Stimulated activated CD4-positive, alpha-beta T cell treated with anti-CD3 and anti-CD28 coated beads, Interleukin-1b, Interleukin-23, amount 100 ng/mL, for 24 hours (primary cell): ENCODE results near the gene SMYD2.

Experiments used
- DNase-seq, 4 experiments: peaks; one replicate each; pipeline ENCODE4 v3.0.0-alpha.2; 2020; ENCODE audit warnings: low read depth in 4 of 4, low spot score in 1 of 4

The SMYD2 gene

DNA sequence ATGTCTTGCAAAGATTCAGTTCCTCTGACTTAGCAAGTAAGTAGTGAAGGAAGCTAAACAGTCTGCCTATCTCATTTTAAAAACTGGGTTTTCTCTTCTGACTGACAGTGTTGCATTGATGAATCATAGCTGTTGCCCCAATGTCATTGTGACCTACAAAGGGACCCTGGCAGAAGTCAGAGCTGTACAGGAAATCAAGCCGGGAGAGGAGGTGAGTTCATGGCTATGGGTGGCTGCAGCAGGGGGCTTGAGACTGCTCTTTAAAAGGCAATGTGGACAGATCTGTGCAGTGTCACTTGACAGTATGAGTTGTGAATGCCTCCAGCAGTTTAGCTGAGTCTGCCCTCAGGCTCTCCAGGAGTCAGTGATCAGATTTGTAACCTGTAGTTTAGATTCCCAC is 46.6 kb downstream of the SMYD2 start:
- DNase-seq: no peak

DNA sequence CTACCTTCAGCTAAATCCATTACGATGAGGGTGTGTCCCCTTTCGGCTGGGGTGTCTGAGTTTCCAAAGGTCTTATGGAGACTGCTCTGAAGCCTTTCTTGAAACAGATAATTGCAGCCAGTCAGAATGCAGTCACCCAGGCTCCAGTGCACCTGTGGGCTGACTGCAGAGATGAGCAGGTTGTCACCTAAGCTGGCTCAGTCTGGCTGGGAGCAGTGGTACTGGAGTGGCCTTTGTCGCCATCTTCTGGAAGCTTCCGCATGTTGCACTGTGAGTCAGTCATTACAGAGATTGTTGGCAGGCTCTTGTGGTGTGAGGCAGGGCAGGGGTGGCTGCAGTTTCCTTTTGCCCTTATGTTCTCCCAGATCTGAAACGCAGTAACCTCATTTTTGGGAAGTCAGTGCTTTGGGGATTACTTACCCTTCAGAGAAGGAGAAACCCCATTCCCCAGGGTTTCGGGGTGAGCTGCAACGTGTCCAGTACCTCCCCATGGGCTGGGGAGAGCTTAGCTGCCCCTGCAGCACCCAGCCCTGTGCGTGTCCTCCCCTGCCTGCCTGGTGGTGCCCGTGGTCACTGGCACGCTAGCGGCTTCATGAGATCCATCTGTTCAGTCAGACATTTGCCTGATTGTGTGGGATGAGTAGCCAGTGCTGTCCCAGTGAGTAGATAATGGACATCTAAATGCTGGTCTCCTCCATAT is 48.0 kb downstream of the SMYD2 start:
- peak; percentile 47 to 61 (median 56) for DNase-seq

DNA sequence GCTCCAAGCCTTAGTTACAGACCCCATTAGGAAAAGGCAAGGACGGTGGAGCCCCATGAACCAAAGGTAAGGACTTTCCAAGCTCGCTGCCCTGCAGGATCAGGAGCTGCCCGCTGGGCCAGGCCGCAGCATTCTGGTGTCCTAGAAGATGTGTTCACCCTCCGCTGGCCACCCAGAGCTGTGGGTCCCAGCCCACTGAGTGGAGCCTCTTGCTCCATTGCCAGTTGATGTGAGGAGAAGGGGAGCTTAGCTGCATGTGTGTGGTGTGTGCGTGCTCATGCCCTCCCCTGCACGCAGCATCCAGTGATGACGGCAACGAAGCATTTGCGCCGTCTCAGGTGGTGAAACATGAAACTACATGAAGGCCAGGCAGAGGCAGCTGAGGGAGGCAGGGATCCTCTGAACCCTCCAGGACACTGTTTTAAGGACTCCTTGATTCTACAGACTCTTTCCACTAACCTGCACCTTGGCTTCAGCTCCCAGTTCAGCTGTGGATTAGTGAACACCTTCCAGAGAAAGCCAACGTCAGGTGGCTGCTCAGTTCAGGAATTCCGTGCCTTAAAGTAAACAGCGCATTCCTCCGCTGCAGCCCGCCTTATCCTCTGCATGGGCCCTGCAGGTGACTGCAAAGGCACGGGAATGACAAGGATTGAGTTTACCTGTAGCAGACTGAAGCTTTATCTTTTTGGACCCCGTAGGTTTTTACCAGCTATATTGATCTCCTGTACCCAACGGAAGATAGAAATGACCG is 48.7 kb downstream of the SMYD2 start:
- no peak for DNase-seq

DNA sequence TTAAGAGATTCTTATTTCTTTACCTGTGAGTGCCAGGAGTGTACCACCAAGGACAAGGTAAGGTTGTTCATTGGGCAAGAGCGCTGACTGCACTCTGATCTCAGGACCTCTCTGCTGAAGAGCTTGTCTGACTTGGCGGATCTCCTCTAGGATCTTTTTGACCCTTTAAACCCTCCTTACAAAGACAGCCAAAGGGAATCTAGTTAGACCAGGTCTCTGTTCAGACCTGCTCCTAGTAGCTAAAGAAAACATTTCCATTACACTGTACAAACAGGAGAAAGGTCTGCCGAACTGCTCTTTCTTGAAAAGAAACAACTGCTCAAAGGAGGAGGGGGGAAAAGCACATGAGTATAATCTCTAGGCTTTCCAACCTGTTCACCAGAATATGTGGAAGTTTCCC is 49.3 kb downstream of the SMYD2 start:
- no peak for DNase-seq

DNA sequence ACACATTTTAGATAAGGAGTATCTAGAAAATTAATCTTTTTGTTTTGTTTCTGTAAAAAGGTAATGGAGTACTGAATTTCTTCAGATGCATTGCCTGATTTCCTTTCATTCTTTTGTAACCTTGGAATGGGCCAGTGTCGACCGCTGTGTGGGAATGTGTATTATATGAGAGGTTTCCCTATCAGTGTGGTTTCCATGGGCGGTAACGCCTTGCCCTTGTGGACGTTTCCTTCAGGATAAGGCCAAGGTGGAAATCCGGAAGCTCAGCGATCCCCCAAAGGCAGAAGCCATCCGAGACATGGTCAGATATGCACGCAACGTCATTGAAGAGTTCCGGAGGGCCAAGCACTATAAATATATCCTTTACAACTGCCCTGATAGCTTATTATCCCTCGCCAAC is 49.8 kb downstream of the SMYD2 start:
- DNase-seq: no peak

DNA sequence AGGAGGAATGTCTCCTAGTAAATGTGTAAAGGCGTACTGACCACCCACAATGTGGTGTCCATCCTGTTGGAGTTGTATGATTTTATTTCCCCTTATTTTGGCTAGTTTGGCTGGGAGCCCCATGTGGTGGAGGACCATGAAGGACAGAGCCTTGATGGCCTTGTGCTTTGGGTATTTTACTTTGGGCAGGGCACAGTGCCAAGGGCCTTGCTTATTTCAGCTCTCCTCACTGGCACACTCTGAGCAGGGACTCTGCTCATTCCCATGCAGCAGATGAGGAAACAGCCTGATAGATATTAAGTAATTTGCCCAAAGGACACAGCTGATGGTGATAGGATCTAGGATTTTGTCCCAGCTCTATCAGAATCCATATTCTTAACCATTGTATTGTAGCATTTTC is 50.2 kb downstream of the SMYD2 start:
- DNase-seq: no peak

DNA sequence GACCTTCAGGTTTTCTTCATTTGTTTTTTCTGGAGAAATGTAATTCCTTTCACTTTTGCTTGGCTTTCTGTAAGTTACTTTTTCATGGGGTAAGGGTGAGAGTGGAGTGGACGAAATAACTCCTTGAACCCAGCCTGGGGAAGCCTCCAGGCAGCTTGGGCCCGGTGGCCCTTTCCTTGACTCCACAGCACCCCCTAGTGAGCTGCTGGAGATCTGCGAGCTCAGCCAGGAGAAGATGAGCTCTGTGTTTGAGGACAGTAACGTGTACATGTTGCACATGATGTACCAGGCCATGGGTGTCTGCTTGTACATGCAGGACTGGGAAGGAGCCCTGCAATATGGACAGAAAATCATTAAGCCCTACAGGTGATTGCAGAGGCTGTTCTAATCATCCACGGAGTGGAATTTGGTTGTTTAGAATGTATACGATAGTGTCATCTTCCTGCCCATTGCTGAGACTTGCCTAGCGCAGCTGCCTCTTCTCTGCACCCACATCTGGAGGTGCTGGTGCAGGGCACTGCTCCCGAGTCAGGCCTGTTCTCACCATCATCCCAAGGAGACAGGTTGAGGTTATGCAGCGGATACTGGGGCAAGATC is 51.0 kb downstream of the SMYD2 start:
- DNase-seq: peak; percentile 21 to 58 (median 32)

DNA sequence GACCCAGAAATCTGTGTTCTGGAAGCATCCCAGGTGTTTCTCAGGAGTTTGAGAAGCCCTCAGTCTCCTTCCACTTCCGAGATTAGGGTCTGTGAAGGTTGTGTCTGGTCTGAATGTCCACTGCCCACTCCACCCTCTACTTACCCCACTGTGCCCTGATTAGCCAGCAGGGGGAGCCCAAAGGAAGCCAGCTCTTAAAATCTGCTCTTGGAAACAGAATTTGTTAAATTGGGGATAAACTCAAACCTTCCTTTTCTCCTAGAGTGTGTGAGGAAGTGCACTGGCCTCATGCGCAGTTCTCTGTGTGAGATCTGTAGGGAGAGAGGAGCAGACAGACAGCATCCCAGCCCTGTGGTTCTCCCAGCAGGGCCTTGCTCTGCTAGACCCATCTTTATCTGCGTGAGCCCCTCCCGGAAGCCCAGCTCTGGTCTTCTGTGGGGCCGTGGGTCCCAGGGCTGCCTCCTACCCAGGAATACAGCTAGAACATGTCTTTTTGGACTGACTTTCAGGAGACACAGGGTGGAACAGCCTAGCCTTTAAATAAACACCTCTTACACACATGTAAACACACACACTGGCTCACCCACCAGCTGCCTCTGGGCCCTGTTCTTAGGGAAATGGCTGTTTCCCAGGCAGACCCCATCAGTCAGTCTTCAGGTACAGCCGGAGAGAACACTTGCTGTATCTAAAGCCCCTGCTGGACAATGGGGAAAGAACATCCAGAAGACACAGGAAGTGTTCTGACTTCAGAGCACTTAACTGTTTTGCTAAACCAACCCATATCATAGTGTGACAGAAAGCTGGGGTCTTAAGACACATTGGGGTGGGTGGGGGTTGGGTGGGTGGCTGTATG is 52.2 kb downstream of the SMYD2 start:
- DNase-seq: peak in 3 of 4 experiments; percentile 6 to 11 (median 8)

DNA sequence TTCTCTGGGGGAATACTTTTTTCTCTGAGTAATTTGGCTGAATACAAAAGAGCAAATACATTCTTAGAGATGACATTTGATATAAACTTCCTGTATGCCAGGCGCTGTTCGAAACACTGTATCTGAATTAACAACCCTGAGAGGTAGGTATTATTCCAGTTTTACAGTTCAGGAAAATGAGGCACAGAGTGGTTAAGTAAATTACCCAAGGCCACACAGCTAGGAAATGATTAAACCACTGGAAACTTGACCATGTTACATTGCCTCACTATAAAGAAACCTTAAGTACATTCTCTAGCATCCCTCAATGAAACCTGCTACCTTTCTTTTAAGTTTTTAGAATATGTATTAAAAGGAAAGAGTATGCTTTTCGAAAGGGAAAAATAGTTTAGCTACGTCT is 54.6 kb downstream of the SMYD2 start:
- no peak for DNase-seq

DNA sequence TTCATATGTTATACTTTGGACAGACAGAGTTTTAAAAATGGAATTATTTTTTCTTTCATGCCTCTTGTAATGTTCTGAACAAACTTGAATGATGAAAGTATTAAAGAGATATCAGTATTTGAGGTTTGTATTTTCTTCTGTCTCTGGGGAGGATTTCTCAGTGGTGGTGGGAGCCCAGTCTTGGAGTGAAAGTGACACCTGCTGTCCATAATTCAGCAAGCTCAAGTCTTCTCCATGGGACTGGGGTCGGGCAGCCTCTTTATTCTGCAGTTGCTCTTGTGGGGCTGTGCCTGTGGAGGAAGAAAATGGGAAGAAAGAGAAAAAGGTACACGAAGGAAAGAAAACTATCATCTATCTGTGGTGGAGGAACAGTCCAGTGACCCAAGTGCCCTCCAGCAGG is 56.1 kb downstream of the SMYD2 start:
- no peak for DNase-seq

DNA sequence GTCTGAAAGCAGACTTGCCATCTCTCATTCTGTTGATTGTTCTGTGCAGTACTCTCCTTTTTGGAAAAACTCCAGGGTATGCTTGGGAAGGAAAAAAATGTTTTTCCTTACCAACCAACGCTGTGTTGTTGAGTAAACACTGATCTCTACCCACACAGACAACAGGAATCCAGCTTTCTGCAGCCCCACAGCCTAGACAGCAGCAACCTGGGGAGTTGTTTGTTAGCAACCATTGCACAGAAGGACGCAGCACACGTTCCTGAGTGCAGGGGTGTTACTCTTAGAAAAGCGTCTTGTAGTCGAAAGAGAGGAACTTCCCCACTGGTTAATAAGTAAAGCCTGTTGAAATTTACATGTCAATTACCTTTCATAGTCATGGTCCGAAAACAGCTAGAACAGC is 56.6 kb downstream of the SMYD2 start:
- DNase-seq: no peak

DNA sequence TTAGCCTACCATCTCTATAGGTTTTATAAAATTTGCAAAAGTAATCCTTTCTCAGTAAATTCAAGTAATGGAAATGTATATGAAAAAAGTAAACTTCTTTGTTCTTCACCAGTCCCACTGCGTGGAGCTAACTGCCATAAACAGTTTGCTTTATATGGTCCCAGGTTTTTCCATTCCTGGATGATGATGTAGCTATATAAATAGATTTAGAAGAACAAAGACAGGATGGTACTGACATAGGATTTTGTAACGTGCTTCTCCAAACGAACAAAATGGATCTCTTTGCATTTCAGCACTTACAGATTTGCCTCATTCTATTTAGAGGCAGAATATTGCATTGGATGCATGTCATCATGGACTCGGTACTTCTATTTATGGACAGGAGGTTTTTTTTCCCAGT is 57.3 kb downstream of the SMYD2 start:
- DNase-seq: no peak

DNA sequence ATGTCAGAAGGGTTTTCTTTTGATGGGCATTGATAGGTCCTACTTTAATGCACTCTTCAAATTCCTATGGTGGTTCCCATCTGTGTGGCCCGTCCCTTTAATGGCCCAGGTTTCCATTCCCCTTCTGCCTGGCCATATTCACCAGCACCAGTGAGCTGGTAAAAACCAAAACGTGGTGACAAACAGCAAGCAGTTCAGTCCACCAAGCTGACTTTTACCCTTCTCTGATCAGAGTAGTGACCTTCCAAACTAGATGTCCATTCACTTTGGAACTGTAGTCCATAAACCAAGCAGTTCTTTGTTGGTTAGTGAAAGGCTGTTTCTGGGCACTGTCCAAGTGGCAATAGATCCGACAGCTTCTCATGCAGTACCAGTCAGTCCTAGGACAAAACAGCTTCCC is 60.5 kb downstream of the SMYD2 start:
- no peak for DNase-seq

DNA sequence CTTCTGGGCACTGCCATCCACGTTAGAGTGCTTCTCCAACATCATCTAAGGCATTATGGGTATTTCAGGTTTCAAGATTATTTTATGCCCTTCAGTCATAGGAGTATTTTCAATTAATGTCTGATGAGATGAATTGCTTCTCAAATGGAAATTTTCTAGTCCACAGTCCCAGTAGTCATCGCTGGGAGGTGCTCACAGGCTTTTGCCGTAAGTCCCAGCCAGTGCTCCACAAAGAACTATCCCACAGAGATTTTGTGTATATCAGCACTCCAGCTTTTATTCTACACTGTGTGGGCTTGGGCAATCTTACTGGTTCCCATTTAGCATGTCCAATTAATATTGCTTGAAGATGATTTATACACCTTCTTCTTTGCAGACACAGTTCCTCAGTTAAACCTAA is 61.0 kb downstream of the SMYD2 start:
- no peak for DNase-seq

DNA sequence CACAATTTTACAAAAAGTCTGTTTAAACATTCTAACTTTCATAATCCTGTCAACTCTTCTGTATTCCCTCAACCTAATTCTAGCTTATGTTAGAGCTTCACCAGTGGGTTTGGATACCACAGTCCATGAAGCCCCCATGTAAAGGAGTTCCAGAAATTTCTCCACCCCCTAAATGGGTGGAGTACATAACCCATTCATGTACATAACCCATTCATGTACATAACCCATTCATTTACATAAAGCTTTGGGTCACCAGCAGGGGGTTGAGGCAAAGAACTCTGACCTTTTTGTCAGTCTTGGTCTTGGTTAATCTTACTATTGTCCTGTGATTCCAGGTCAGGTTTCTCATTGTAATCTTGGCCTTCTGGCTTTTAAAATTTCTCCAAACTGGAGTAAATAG is 61.6 kb downstream of the SMYD2 start:
- no peak for DNase-seq

DNA sequence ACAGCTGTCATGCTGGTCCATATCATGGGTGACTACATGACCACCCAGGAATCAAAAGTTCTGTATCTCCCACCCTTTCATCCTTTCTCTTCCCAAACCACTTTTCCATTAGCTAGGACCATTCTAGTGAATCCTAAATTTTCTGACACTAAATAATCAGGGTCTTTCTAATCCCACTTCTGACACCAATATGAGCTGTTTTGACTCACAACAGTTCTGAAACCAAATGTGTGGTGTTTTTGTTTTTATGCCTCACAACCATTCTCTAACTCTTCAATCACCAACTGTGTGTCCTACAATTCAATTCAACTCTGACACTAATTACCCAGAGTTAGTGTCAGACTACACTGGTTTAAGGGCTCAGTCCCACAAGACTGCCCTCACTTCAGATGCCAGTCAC is 63.9 kb downstream of the SMYD2 start:
- DNase-seq: no peak

DNA sequence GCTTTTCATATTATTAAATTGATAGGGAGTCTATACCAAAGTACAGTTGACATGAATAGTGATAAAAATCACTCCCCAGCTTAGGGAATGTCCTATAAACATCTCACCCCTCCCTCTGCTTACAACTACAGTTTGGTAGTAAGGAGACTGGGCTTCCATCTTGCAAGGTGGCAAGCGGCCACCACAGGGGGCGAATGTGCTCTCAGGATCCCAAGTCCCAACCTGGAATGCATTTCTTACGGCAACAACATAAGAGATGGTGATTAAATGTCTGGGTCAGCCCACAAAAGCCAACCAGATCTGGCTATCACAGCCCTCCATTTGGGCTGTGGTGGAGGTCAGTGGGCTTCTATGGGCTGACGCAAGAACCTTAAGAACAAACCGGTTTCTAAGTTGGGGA is 68.0 kb downstream of the SMYD2 start:
- DNase-seq: no peak

DNA sequence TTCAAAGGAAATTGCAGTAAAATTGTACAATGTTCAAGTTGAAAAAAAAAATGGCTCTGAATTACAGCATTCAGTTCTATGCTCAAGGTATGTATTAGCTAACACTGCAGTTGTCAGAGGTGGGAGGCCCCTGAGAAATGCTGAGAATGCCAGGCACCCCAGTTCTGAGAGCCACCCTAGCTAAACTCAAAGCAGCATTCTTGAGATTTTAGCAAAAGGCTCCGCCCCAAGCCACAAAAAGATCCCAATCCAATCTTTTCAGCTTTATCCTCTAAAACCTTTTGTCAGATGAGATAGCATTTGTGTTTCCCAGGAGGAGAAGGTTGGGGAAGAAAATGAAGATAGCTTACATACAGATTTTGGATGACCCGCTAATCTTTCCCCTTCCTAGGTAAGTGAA is 68.8 kb downstream of the SMYD2 start:
- no peak for DNase-seq

DNA sequence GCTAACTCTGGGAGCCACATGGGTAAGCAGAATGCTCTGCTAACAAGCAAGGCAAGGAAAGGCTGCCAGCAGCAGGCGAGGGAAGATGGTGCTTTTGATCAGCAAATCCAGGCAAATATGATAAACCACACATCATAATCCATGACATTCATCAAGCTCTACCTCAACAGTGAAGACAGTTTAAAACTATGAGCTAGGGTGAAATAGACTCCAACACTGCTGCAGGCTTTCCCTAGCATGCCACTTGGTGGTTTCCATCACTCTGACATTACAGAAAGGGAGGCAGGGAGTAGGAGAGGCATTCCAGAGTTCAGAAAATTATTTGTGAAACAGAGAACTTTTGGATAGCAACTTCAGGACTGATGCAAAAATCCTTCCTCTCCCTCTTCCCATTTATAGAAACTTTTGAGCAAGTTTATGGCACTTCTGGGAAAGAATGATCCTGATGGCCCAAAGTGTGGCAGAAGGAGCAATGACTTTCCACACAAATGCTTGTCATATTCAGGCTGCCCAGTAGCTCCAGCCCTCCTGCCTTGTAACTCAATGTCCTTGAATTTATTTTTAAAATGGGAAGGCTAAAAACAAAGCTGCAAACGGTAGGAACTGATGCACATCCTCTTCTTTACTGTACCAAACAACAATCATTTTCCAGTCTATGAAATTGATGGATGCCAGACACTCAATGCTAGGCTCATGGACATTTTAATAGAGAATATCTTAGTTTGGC is 70.8 kb downstream of the SMYD2 start:
- DNase-seq: no peak

DNA sequence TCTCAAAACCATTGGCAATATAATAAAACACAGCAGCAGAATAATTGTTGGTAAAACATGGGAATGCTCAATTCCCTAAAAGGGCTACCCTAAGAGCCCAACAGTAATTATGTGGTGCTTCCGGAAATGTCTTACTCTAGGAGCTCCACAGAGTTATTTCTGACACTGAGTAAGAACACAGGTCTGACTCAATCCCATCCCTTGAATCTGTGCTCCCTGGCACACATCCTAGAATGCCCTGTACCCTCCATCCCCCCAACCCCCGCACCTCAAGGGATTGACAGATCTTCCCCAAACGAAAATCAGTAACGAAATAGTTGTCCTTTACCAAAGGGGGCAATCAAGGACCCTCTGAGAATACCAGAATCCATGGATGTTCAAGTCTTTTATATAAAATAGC is 71.9 kb downstream of the SMYD2 start:
- DNase-seq: no peak
